IPS DF 4.7 (cell line): ENCODE results near the gene LRRC8B.
"Not testable (repeated sequence)": the region's sequence is repeated elsewhere in the genome, so short reads cannot be mapped to it uniquely, and the experiment has no call there.

Source experiments
- DNase-seq: peaks from one replicate; pipeline ENCODE4 v3.0.0-alpha.2; 2013; ENCODE audit warnings: low spot score; ENCODE audit errors: extremely low read depth

Gene LRRC8B

GRCh38 chr1:89523572-89524368, 859 bp upstream of the LRRC8B start:
- DNase-seq, result peak; percentile 53

- no peak for DNase-seq
Measured at GRCh38 chr1:89525169-89525855, 683 bp downstream of the LRRC8B start.

GRCh38 chr1:89527256-89527655, 2.6 kb downstream of the LRRC8B start:
- DNase-seq, result no peak

- DNase-seq, result no peak
Measured at GRCh38 chr1:89527750-89528381, 3.2 kb downstream of the LRRC8B start.

- DNase-seq, result no peak
Measured at GRCh38 chr1:89528382-89528780, 3.8 kb downstream of the LRRC8B start.

GRCh38 chr1:89529196-89529595, 4.6 kb downstream of the LRRC8B start:
- no peak for DNase-seq

- no peak for DNase-seq
Measured at GRCh38 chr1:89530444-89531089, 5.9 kb downstream of the LRRC8B start.

- no peak for DNase-seq
Measured at GRCh38 chr1:89531480-89532139, 7.0 kb downstream of the LRRC8B start.

- DNase-seq, result no peak
Measured at GRCh38 chr1:89532228-89532627, 7.6 kb downstream of the LRRC8B start.

GRCh38 chr1:89532866-89533265, 8.2 kb downstream of the LRRC8B start:
- no peak for DNase-seq

- no peak for DNase-seq
Measured at GRCh38 chr1:89535537-89535936, 10.9 kb downstream of the LRRC8B start.

GRCh38 chr1:89536555-89537341, 12.1 kb downstream of the LRRC8B start:
- no peak for DNase-seq

- no peak for DNase-seq
Measured at GRCh38 chr1:89538361-89538760, 13.7 kb downstream of the LRRC8B start.

GRCh38 chr1:89539128-89539527, 14.5 kb downstream of the LRRC8B start:
- no peak for DNase-seq

- no peak for DNase-seq
Measured at GRCh38 chr1:89540406-89540970, 15.9 kb downstream of the LRRC8B start.

GRCh38 chr1:89542345-89542744, 17.7 kb downstream of the LRRC8B start:
- no peak for DNase-seq

- DNase-seq, result not testable (repeated sequence)
Measured at GRCh38 chr1:89543632-89544031, 19.0 kb downstream of the LRRC8B start.

GRCh38 chr1:89545264-89546038, 20.8 kb downstream of the LRRC8B start:
- no peak for DNase-seq

- DNase-seq, result no peak
Measured at GRCh38 chr1:89546082-89546889, 21.7 kb downstream of the LRRC8B start.
